Activated T-helper 1 cell treated with anti-CD3 and anti-CD28 coated beads, Interleukin-2, amount 50 U/mL, for 16 hours (primary cell): ENCODE data around the gene KRTAP5-7.
"Not testable (repeated sequence)": the region's sequence is repeated elsewhere in the genome, so short reads cannot be mapped to it uniquely, and the experiment has no call there.

Experiments
- DNase-seq, 2 donors: peaks; one replicate each; pipeline ENCODE4 v3.0.0-alpha.2; 2020; ENCODE audit warnings: low read depth in 1 of 2, low spot score in 1 of 2

Gene KRTAP5-7

GRCh38 chr11:71526796-71527575, at the start of gene KRTAP5-7:
TSS of gene KRTAP5-7 (plus strand) at chr11:71527267. CDS start at chr11:71527301, 34 bp downstream.
- not testable (repeated sequence) for DNase-seq

DNA sequence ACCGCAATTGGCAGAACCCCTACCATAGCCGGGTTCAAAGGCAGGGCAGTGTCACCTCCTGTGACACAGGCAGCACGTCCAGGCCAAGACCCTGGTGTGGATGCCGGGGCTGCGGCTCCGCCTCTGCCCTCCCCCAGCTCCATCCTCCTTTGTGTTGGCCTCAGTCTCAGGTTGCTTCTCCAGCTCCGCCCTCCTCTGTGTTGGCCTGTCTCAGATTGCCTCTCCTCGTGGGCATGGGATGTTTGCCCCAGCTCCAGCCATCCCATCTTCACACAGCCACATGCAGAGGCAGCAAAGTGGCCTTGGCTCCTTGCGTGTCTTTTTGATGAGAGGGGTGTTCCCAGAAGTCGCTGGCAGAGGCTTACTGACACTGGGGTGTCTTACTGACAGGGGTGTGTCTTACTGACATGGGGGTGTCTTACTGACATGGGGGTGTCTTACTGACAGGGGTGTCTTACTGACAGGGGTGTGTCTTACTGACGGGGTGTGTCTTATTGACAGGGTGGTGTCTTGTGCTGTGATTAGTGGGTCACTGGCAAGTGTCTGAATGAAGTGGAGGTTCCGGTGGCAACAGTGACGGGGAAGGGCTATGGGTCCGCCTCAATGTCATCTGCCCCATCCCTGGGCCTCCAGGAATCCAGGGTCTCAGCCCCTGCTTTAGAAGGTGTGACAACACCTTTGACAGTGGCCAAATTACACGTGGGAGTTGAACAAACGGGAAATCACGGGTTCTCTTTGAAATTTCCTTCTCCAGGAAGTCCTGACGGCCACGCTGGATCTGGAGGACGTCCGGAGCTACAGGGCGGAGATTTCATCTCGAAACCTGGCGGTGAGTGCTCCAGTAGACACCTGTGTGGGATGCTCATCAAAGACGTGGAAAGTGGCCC, 49.2 kb upstream of the KRTAP5-7 start:
- no peak for DNase-seq

- no peak for DNase-seq
These were observed 48.6 kb upstream of the KRTAP5-7 start for GRCh38 chr11:71478528-71478840.

DNA sequence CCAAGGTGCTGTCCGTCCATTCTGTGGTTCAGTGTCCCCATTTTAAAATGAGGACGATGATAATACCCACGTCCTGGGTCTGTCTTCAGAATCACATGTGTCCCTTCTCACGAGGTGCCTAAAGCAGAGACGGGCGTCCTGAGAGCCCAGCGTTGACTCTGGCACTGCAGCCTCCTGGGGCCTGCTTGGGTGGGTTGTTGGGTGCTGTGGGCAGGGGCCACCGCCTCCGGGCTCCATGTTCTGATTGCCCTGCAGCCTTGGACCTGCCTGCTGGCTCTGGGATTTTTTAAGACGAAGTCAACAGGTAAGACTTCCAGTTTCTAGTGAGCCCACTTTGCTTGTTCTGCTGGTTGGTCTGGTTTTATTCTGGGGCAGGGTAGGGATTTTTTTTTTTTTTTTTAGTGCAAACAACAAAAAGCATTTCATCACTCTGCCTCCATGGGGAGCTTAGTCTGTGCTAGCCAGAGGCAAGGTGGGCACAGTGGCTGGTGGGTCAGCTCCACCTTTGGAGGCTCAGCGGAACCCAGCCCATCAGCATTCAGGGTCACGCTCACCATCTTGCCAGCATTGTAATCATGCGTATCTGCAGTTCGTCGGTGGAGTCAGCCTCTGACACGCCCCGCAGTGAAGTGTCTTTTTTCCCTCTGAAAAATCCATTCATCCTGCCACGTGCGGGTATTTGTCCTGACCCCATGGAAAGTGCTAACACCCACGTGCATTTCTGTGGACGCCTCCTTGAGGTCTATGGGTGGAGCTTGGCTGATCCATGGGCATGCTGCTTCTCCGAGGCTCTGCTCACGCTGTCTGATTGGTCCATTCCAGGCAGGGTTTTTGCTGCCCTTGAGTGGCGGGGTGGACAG, 45.7 kb upstream of the KRTAP5-7 start:
- no peak for DNase-seq

GRCh38 chr11:71482216-71482615, 44.9 kb upstream of the KRTAP5-7 start:
- DNase-seq, result no peak

DNA sequence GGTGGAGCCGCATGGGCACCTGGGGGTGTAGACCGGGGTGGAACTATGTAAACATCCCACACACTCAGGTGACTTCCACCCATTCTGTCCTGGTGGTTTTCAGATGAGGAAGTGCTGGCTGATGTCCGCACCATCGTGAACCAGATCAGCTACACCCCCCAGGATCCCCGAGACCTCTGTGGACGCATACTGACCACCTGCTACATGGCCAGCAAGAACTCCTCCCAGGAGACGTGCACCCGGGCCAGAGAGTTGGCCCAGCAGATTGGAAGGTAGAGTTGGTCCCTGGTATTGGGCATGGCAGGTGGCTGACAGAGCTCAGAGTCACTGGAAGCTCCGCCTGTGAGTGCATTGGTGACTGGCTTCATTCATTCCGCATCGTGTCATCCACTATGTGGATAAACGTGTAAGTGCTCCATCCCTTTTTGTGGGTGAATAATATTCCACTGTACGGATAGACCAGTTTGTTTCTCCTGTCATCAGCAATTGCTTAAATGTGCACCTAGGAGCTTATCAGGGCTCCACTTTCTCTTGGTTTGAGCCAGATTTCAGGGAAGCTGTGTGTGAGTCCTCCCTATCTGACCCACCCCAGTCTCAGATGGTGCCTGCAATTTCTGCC, 44.2 kb upstream of the KRTAP5-7 start:
- DNase-seq, result no peak

DNA sequence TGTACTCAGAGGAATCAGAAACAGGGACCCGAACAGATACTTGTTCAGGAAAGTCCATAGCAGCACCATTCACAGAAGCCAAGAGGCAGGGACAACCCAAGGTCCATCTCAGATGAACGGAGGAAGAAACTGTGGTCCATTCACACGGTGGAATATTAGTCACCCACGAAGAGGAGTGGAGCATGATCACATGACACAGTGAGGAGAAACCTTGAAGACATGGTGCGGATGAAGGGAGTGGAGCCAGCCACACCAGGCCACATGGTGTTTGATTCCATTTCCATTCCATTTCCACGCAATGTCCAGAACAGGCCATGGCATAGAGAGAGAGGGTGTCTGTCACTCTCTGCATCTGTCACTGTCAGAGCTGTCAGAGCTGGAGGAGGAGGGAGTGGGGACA, 43.4 kb upstream of the KRTAP5-7 start:
- DNase-seq, result no peak

GRCh38 chr11:71484248-71485062, 42.6 kb upstream of the KRTAP5-7 start:
- no peak for DNase-seq

DNA sequence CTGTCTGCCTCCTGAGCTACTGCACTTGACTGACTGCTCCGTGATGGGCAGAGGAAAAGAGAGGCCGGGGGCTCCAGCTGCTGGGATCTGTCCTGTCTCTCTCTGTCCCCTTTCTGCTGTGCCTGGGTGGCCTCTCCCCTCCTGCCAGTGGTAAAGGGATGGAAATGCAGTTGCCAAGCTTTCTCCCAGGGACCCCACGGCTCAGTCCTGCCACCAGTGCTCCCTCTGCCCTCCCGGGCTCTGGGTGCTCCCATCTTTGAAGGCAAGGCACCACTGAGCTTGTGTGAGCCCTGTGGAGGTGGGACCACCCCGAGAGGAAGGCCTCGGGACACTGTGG, 42.0 kb upstream of the KRTAP5-7 start:
- no peak for DNase-seq

DNA sequence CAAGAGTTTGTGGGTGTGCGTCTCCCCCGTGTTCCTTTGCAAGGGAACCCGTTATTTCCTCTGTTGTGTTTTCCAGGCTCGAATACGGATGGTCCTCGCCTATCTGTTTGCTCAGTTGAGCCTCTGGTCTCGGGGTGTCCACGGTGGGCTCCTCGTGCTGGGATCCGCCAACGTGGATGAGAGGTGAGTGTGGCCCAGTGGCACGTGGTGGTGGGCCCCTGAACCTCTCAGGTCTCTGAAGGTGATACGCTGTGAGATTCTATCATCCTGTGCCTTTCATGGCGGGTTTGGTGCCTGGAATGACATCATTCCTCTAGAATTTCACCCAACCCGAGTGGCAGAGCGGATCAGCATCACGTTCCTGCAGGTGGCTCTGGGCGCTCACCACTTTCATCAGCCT, 41.6 kb upstream of the KRTAP5-7 start:
- DNase-seq, result no peak

DNA sequence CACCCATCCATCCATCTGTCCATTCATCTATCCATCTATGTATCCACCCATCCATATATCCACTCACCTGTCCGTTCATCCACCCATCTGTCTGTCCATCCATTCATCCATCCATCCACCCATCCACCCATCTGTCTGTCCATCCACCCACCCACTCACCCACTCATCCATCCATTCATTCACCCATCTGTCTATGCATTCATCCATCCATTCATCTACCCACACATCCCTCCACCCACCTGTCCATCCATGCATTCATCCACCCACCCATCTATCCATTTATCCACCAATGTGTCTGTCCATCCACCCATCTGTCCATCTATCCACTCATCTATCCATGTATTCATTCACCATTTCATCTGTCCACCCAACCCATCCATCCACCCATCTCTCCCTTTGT, 40.7 kb upstream of the KRTAP5-7 start:
- DNase-seq, result no peak

GRCh38 chr11:71488681-71489270, 38.3 kb upstream of the KRTAP5-7 start:
- DNase-seq, result no peak

GRCh38 chr11:71489311-71490043, 37.6 kb upstream of the KRTAP5-7 start:
- no peak for DNase-seq

DNA sequence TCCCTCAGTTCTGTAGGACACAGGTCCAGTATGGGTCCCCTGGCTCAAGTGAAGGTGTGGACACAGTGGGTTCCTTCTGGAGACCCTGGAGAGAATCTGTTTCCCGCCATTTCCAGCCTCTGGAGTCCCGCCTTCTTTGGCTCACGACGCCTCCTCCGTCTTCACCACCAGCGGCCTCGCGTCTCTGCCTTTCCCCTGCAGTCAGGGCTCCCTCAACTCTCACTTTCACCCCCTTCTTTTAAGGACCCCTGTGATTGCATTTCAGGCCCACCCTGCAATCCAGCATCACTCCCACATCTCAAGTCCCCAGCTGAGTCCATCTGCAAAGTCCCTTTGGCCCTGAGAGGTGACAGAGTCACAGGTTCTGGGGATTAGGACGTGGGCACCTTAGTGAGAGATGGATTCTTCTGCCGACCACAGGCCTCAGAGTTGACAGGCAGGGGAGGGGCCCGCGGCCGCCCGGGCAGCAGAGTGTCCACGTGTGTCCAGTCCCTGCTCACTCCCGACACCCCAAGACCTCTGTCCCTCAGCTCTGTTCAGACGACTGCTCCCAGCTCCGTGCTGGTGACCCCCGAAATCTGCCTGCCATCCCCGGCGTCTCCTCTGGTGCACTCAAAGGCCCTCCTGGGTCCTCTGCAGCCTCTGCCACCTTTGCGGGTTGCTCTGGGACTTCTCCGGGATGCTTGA, 36.9 kb upstream of the KRTAP5-7 start:
- DNase-seq, result no peak

DNA sequence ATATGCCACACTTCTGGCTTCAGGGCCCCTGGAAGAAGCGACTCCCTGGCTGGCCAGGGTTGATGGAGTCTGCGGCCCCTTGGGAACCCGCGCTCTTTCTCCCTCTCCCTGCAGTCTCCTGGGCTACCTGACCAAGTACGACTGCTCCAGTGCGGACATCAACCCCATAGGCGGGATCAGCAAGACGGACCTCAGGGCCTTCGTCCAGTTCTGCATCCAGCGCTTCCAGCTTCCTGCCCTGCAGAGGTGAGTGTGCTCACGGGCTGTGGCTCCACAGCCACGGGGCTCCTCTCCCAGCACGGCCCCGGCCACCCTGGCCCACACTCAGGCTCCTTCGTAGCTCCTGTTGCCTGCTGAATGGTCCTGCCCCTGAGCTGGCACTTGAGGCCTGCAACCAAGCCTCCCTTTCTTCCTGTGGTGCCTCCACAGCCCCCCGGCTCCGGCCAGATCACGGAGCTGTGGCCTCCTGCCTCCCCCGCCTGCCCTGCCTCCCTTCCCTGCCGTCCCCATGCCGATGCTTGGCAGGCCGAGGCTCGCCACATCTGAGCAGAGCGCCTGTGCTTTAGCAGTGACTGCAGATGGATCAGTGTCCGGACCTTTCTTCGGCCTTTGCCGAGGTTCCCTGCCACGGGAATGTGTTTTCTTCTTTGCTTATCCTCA, 36.2 kb upstream of the KRTAP5-7 start:
- no peak for DNase-seq

- DNase-seq, result no peak
These were observed 35.5 kb upstream of the KRTAP5-7 start for GRCh38 chr11:71491531-71491930.

DNA sequence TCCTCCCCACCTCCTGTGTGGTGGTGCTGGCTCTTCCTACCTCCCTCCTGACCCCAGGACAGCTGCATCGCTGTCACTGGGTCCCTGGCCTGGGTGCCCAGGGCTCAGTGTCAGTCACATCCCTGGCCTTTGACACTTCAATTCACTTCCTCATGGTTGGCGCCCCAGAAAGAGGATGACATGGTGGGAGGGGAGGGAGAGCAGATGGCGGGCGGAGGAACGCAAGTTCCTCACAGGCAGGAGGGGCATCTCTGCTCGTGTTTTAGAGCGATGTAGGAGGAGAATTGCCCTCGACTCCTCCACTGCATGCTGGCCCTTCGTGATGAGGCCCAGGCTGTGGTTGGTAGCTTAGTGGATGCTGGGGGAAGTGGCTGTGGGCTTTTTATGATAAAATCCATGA, 35.1 kb upstream of the KRTAP5-7 start:
- no peak for DNase-seq
